GM18507 (cell line): ENCODE data around the gene DRAM1.
A peak's percentile ranks its signal among the peaks of the same experiment; 100 is the strongest.
"Not testable (repeated sequence)": the region's sequence is repeated elsewhere in the genome, so short reads cannot be mapped to it uniquely, and the experiment has no call there.

Source experiments
- DNase-seq: peaks from one replicate; pipeline ENCODE4 v3.0.0; 2011; ENCODE audit warnings: low read depth; ENCODE audit not compliant: insufficient read length; ENCODE audit errors: extremely low spot score
- FAIRE-seq: peaks from 2 replicates; lab custom pipeline; 2011; peaks lifted over from hg19 to GRCh38; lab: Jason Lieb, UNC

Gene DRAM1

GRCh38 chr12:101857043-101857558 lies 20.3 kb upstream of the DRAM1 start:
- FAIRE-seq (peak; percentile 59), DNase-seq (no peak)

- FAIRE-seq (no peak), DNase-seq (no peak)
Measured at GRCh38 chr12:101858361-101858760, 19.0 kb upstream of the DRAM1 start.

- no peak for DNase-seq
- FAIRE-seq: peak; percentile 70
Measured at GRCh38 chr12:101859664-101860607, 17.4 kb upstream of the DRAM1 start.

GRCh38 chr12:101861688-101862087 lies 15.7 kb upstream of the DRAM1 start:
- FAIRE-seq, DNase-seq: not testable (repeated sequence)

GRCh38 chr12:101862245-101862644 lies 15.1 kb upstream of the DRAM1 start:
- FAIRE-seq: no peak

GRCh38 chr12:101863981-101864380 lies 13.4 kb upstream of the DRAM1 start:
- DNase-seq: no peak
- FAIRE-seq: no peak

More at GRCh38 chr12:101862245-101862644, 15.1 kb upstream of the DRAM1 start:
- no peak for DNase-seq

- no peak for DNase-seq
- FAIRE-seq: no peak
Measured at GRCh38 chr12:101866615-101867373, 10.6 kb upstream of the DRAM1 start.

GRCh38 chr12:101867619-101868018 lies 9.8 kb upstream of the DRAM1 start:
- DNase-seq, FAIRE-seq: not testable (repeated sequence)

GRCh38 chr12:101870925-101871324 lies 6.5 kb upstream of the DRAM1 start:
- no peak for FAIRE-seq
- DNase-seq: no peak

GRCh38 chr12:101875162-101875561 lies 2.2 kb upstream of the DRAM1 start:
- DNase-seq (no peak), FAIRE-seq (no peak)

GRCh38 chr12:101876322-101876860 lies 989 bp upstream of the DRAM1 start:
- no peak for FAIRE-seq
- DNase-seq: no peak

- FAIRE-seq (no peak), DNase-seq (no peak)
Measured at GRCh38 chr12:101877806-101878242, 444 bp downstream of the DRAM1 start.

- FAIRE-seq: no peak
- no peak for DNase-seq
Measured at GRCh38 chr12:101878243-101878821, 952 bp downstream of the DRAM1 start.

GRCh38 chr12:101880769-101881168 lies 3.4 kb downstream of the DRAM1 start:
- no peak for DNase-seq
- FAIRE-seq: no peak

GRCh38 chr12:101881228-101881627 lies 3.8 kb downstream of the DRAM1 start:
- FAIRE-seq (no peak), DNase-seq (no peak)

GRCh38 chr12:101884174-101884573 lies 6.8 kb downstream of the DRAM1 start:
- no peak for DNase-seq
- no peak for FAIRE-seq

GRCh38 chr12:101884781-101885340 lies 7.5 kb downstream of the DRAM1 start:
- FAIRE-seq: not testable (repeated sequence)

GRCh38 chr12:101885912-101886561 lies 8.7 kb downstream of the DRAM1 start:
- no peak for DNase-seq
- peak; percentile 92 for FAIRE-seq

More at GRCh38 chr12:101884781-101885340, 7.5 kb downstream of the DRAM1 start:
- not testable (repeated sequence) for DNase-seq
